Heart right ventricle (tissue), 16 donors: ENCODE data around the gene CXCL10. TPM values are rescaled to one million over a fixed set of nuclear protein-coding genes. Genes with fewer than 3 reads are reported as not detected.
A peak's percentile ranks its signal among the peaks of the same experiment; 100 is the strongest.
"Not testable (repeated sequence)": the region's sequence is repeated elsewhere in the genome, so short reads cannot be mapped to it uniquely, and the experiment has no call there.

ENCODE experiments used
- ATAC-seq, 8 donors: fragments of 200-7000 bp; cut with Tn5 transposase; one replicate each; pipeline ENCODE4 v1.9.1; 2020; ENCODE audit warnings: mild to moderate bottlenecking in 8 of 8, moderate library complexity in 8 of 8, moderate number of reproducible peaks in 1 of 8
- DNase-seq, 2 donors: peaks; one replicate each; pipeline ENCODE4 v3.0.0-alpha.2; 2020
- H3K27ac ChIP-seq, 10 donors: fragments of 200-600 bp; sonication (generic) in 2 of 10; one replicate each; pipeline versions ENCODE4 v1.5.0 to v1.8.0; 2020 to 2022; ENCODE audit warnings: mild to moderate bottlenecking in 3 of 10
- H3K27me3 ChIP-seq, 7 donors: fragments of 200-600 bp; one replicate each; pipeline ENCODE4 v1.8.0; 2021 to 2022; ENCODE audit warnings: mild to moderate bottlenecking in 2 of 7
- H3K36me3 ChIP-seq, 9 donors: fragments of 200-600 bp; sonication (generic) in 1 of 9; one replicate each; pipeline versions ENCODE4 v1.5.0 to v1.8.0; 2020 to 2022; ENCODE audit warnings: mild to moderate bottlenecking in 2 of 9
- H3K4me1 ChIP-seq, 9 donors: fragments of 200-600 bp; sonication (generic) in 1 of 9; one replicate each; pipeline versions ENCODE4 v1.5.0 to v1.8.0; 2020 to 2022; ENCODE audit warnings: mild to moderate bottlenecking in 4 of 9
- H3K4me3 ChIP-seq, 10 donors: fragments of 200-600 bp; sonication (generic) in 2 of 10; one replicate each; pipeline versions ENCODE4 v1.5.0 to v1.8.0; 2020 to 2022; ENCODE audit warnings: mild to moderate bottlenecking in 7 of 10, moderate library complexity in 2 of 10
- H3K9me3 ChIP-seq, 11 donors: fragments of 200-600 bp in 10 of 11; sonication (generic) in 2 of 11; one replicate each; pipeline versions ENCODE4 v1.5.0 to v1.8.0; 2013 to 2022; ENCODE audit warnings: mild to moderate bottlenecking in 2 of 11, control low read depth in 1 of 11, moderate library complexity in 1 of 11
- WGBS, 2 donors: extraction: QIAGEN DNeasy Blood & Tissue Kit; methylation state at CpG; one replicate each; pipeline ENCODE4 v1.1.7; 2013; ENCODE audit warnings: inconsistent platforms in 1 of 2; 5-methylcytosine and 5-hydroxymethylcytosine counted together
- intact Hi-C, 10 donors: fragments of 100-400 bp; cut with DNase I; formaldehyde crosslinking; loops; one replicate each; pipeline versions ENCODE4 v1.11.1 to v1.14.2; 2022
- polyA plus RNA-seq, 2 donors: library from polyadenylated mRNA; stranded (reverse); fragments of 200-250 nt; gene quantifications; one replicate each; pipeline ENCODE4 v1.2.3, GENCODE V29; 2013
- total RNA-seq, 10 donors: library from RNA; stranded (reverse); fragmentation: NEBNext Ultra II Directional in 3 of 10; extraction: Animal tissue kit (Norgen Biotek cat#: 25700) in 3 of 10; gene quantifications; one replicate each; pipeline versions ENCODE4 v1.2.1 to v1.2.4, GENCODE V29; 2021 to 2023
- TF ChIP-seq, protein P1 (sequence below), 9 donors: fragments of 200-600 bp; sonication (generic) in 2 of 9; IDR thresholded peaks; one replicate each; pipeline versions ENCODE4 v1.5.0 to v1.8.0; 2021 to 2022; ENCODE audit warnings: antibody characterized with exemption in 9 of 9, mild to moderate bottlenecking in 5 of 9, moderate library complexity in 1 of 9
- donor health status: Arrhythmogenic right ventricular cardiomyopathy.
- donor health status: ischemic (EF 13 %, LVEDD 7.1; RV severe dilation, severe dysfunction).
- donor health status: healthy with polysubstance abuse.
- donor health status: DM: no; HTN: yes; CAD: no.
- donor health status: DM: no; HTN: no; CAD: no.
- donor health status: ischemic (EF 25% LVEDD 6.9; RV normal size, moderate dysfunction).
- donor health status: ischemic (EF 25% LVEDD 5.7; RV mildly dilated, moderate dysfunction).
- donor health status: healthy.
- donor health status: DM: yes; HTN: yes; CAD: no.
- donor health status: Ischemic cardiomyopathy.
- donor health status: ischemic (EF 35%, LVEDD 5.7; RV mildly dilated, moderate dysfunction).
- donor health status: nonischemic (EF 11% LVEDD 7.7; RV severe dilation, severe dysfunction).
- donor health status: DM: yes; HTN: yes; CAD: no.
- donor health status: PGD.
- donor health status: ischemic (EF 29% LVEDD 5.4; RV normal size, mild dysfunction).
- donor health status: nonischemic (EF 23%, LVEDD 6.1; RV moderate dilation, normal function).

Gene CXCL10
- total and polyA plus RNA-seq, 12 donors = 0.14 to 191 (median 0.86) TPM; not detected in 2

DNA sequence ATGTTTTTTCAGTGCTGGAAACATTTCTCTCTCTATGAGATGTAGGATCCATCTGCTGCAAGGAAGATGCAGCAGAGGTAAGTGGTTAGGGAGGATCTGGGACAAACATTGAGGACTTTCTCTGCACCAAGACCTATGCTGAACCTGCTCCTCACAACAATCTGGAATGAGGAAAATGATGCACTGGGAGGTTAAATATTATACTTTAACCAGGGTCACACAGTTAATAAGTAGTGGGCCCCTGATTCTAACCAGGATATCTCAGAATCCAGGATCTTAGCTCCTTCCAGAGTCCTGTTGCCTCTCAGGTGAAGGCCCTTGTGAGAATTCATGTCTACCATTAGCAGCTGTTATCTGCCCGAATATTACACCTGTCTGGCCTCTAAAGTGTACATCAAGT lies 23.0 kb downstream of the CXCL10 start:
- no peak overlapping the region for H3K27ac ChIP-seq
- H3K9me3 ChIP-seq = no peaks in the 10 kb centered on the region
- no peak for DNase-seq
- H3K27me3 ChIP-seq = no peaks in the 10 kb centered on the region
- TF ChIP-seq, protein P1, sequence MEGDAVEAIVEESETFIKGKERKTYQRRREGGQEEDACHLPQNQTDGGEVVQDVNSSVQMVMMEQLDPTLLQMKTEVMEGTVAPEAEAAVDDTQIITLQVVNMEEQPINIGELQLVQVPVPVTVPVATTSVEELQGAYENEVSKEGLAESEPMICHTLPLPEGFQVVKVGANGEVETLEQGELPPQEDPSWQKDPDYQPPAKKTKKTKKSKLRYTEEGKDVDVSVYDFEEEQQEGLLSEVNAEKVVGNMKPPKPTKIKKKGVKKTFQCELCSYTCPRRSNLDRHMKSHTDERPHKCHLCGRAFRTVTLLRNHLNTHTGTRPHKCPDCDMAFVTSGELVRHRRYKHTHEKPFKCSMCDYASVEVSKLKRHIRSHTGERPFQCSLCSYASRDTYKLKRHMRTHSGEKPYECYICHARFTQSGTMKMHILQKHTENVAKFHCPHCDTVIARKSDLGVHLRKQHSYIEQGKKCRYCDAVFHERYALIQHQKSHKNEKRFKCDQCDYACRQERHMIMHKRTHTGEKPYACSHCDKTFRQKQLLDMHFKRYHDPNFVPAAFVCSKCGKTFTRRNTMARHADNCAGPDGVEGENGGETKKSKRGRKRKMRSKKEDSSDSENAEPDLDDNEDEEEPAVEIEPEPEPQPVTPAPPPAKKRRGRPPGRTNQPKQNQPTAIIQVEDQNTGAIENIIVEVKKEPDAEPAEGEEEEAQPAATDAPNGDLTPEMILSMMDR (IDR thresholded peaks at IDR 0.05) = no peak
- 87 to 92% methylated on average over 1 of the region's 1 CpG for WGBS, 2 donors
- intact Hi-C loops = no loop called here
- H3K4me1 ChIP-seq = peaks cover 0 to 22% (median 8%) of the 10 kb centered on the region in 9 donors
- H3K36me3 ChIP-seq = no peaks in the 10 kb centered on the region
- H3K4me3 ChIP-seq = no peak overlapping the region
- no peak for ATAC-seq

- not testable (repeated sequence) for H3K27ac ChIP-seq, H3K36me3 ChIP-seq, H3K9me3 ChIP-seq, ATAC-seq, DNase-seq, H3K27me3 ChIP-seq, H3K4me3 ChIP-seq
- 90 to 96% methylated on average over 2 of the region's 2 CpGs for WGBS, 2 donors
- peaks cover 0 to 21% (median 8%) of the 10 kb centered on the region in 9 donors for H3K4me1 ChIP-seq
- intact Hi-C loops = loop anchor here in 3 of 10 donors (5.0 kb wide), 2 partner anchors 69 to 89 kb away; no protein-coding TSS in a partner anchor
These were observed 24.7 kb downstream of the CXCL10 start for GRCh38 chr4:75998525-75999147.

GRCh38 chr4:75997946-75998345 lies 25.4 kb downstream of the CXCL10 start:
- intact Hi-C loops = loop anchor here in 3 of 10 donors (5.0 kb wide), 2 partner anchors 69 to 89 kb away; no protein-coding TSS in a partner anchor
- H3K4me3 ChIP-seq = no peak overlapping the region
- TF ChIP-seq, protein P1 (IDR thresholded peaks at IDR 0.05) = no peak
- 88 to 94% methylated on average over 2 of the region's 2 CpGs for WGBS, 2 donors
- H3K27me3 ChIP-seq = no peaks in the 10 kb centered on the region
- H3K4me1 ChIP-seq = peaks cover 0 to 15% (median 6%) of the 10 kb centered on the region in 9 donors
- H3K36me3 ChIP-seq = no peaks in the 10 kb centered on the region
- H3K27ac ChIP-seq = no peak overlapping the region
- DNase-seq (no peak), ATAC-seq (no peak)
- H3K9me3 ChIP-seq = no peaks in the 10 kb centered on the region

- ATAC-seq (no peak), DNase-seq (no peak)
- no peak overlapping the region for H3K4me3 ChIP-seq
- H3K27ac ChIP-seq = no peak overlapping the region
- 75 to 81% methylated on average over 1 of the region's 1 CpG for WGBS, 2 donors
- no peaks in the 10 kb centered on the region for H3K27me3 ChIP-seq
- H3K9me3 ChIP-seq = no peaks in the 10 kb centered on the region
- intact Hi-C loops = loop anchor here in 3 of 10 donors (5.0 kb wide), 2 partner anchors 70 to 90 kb away; no protein-coding TSS in a partner anchor
- peaks cover 0 to 8% (median 0%) of the 10 kb centered on the region in 9 donors for H3K4me1 ChIP-seq
- H3K36me3 ChIP-seq = no peaks in the 10 kb centered on the region
- TF ChIP-seq, protein P1 (IDR thresholded peaks at IDR 0.05) = no peak
These were observed 26.2 kb downstream of the CXCL10 start for GRCh38 chr4:75997081-75997480.

DNA sequence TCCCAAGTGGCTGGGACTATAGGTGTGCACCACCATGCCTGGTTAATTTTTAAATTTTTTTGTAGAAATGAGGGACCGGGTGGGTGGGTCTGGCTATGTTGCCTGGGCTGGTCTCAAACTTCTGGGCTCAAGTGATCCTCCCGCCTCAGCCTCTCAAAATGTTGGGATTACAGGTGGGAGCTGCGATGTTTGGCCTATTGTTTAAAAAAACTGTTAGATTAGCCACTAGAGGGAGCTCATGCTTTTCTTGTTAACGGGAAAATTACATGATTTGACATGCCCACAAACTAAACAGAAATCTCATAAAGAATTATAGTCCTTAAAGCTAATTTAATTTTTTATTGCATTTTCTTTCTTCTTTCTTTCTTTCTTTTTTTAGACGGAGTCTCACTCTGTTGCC lies 27.6 kb downstream of the CXCL10 start:
- intact Hi-C loops = loop anchor here (1.0 to 5.0 kb wide), 6 partner anchors 70 to 92 kb away; no protein-coding TSS in a partner anchor
- Histone ChIP-seq H3K27me3 (no peaks in the 10 kb centered on the region), H3K36me3 (no peaks in the 10 kb centered on the region), H3K27ac (no peak overlapping the region), H3K9me3 (no peaks in the 10 kb centered on the region), H3K4me1 (peaks cover 0 to 6% (median 4%) of the 10 kb centered on the region in 9 donors), H3K4me3 (no peak overlapping the region)
- TF ChIP-seq, protein P1 (IDR thresholded peaks at IDR 0.05) = peak; percentile 67 to 83 (median 76)
- ATAC-seq = peak in 4 of 8 donors; percentile 31 to 56 (median 42)
- no peak for DNase-seq
- WGBS, 2 donors = 8 to 12% methylated on average over 5 of the region's 5 CpGs
